ENCODE measurements around the gene EFS.

EFS gene

GRCh38 chr14:23404331-23404900, 39.4 kb upstream of the EFS start:
- H3K27ac ChIP-seq = no peak overlapping the region
- peaks cover 24% of the 10 kb centered on the region; the same call in 1 of the 2 replicates for H3K27me3 ChIP-seq (ENCODE audit: insufficient read depth, low read depth)
- no peak overlapping the region for H3K9ac ChIP-seq
- no peak for TF ChIP-seq CTCF (conservative IDR thresholded peaks at IDR 0.05; ENCODE audit: low read depth, low read length)
- no peaks in the 10 kb centered on the region for H3K79me2 ChIP-seq (ENCODE audit: insufficient read depth, low read depth)
- H3K36me3 ChIP-seq (ENCODE audit: insufficient read depth) = no peaks in the 10 kb centered on the region
- H3K4me2 ChIP-seq = no peak overlapping the region
- no peak overlapping the region for H2AFZ ChIP-seq (ENCODE audit: low read depth)
- no peaks in the 10 kb centered on the region for H4K20me1 ChIP-seq (ENCODE audit: insufficient read depth)
- H3K4me1 ChIP-seq (ENCODE audit: low read depth, poor library complexity, severe bottlenecking) = no peaks in the 10 kb centered on the region
- no peak overlapping the region for H3K4me3 ChIP-seq (IDR thresholded peaks at IDR 0.05; ENCODE audit: insufficient read depth, low read depth, low read length)

- TF ChIP-seq CTCF (conservative IDR thresholded peaks at IDR 0.05; ENCODE audit: low read depth, low read length) = no peak
- Histone ChIP-seq H4K20me1 (ENCODE audit: insufficient read depth) (no peaks in the 10 kb centered on the region), H3K4me3 (IDR thresholded peaks at IDR 0.05; ENCODE audit: insufficient read depth, low read depth, low read length) (no peak overlapping the region), H3K4me1 (ENCODE audit: low read depth, poor library complexity, severe bottlenecking) (no peaks in the 10 kb centered on the region), H3K27ac (no peak overlapping the region), H3K36me3 (ENCODE audit: insufficient read depth) (no peaks in the 10 kb centered on the region), H3K9ac (no peak overlapping the region), H2AFZ (ENCODE audit: low read depth) (no peak overlapping the region), H3K79me2 (ENCODE audit: insufficient read depth, low read depth) (no peaks in the 10 kb centered on the region), H3K27me3 (ENCODE audit: insufficient read depth, low read depth) (peaks cover 24% of the 10 kb centered on the region; the same call in 1 of the 2 replicates), H3K4me2 (no peak overlapping the region)
Measured at GRCh38 chr14:23403908-23404307, 38.9 kb upstream of the EFS start.

- TF ChIP-seq CTCF (conservative IDR thresholded peaks at IDR 0.05; ENCODE audit: low read depth, low read length) = no peak
- H2AFZ ChIP-seq (ENCODE audit: low read depth) = no peak overlapping the region
- no peak overlapping the region for H3K27ac ChIP-seq
- no peak overlapping the region for H3K4me2 ChIP-seq
- H3K4me1 ChIP-seq (ENCODE audit: low read depth, poor library complexity, severe bottlenecking) = no peaks in the 10 kb centered on the region
- H3K27me3 ChIP-seq (ENCODE audit: insufficient read depth, low read depth) = peaks cover 24% of the 10 kb centered on the region
- no peak overlapping the region for H3K4me3 ChIP-seq (IDR thresholded peaks at IDR 0.05; ENCODE audit: insufficient read depth, low read depth, low read length)
- no peak overlapping the region for H3K9ac ChIP-seq
- no peaks in the 10 kb centered on the region for H3K79me2 ChIP-seq (ENCODE audit: insufficient read depth, low read depth)
- H4K20me1 ChIP-seq (ENCODE audit: insufficient read depth) = no peaks in the 10 kb centered on the region
- H3K36me3 ChIP-seq (ENCODE audit: insufficient read depth) = no peaks in the 10 kb centered on the region
Measured at GRCh38 chr14:23403139-23403438, 38.1 kb upstream of the EFS start.

GRCh38 chr14:23402296-23403138, 37.5 kb upstream of the EFS start:
- Histone ChIP-seq H3K27ac (no peak overlapping the region), H3K27me3 (ENCODE audit: insufficient read depth, low read depth) (peaks cover 21% of the 10 kb centered on the region), H3K36me3 (ENCODE audit: insufficient read depth) (no peaks in the 10 kb centered on the region), H4K20me1 (ENCODE audit: insufficient read depth) (no peaks in the 10 kb centered on the region), H3K9ac (no peak overlapping the region), H3K4me1 (ENCODE audit: low read depth, poor library complexity, severe bottlenecking) (no peaks in the 10 kb centered on the region), H3K4me2 (no peak overlapping the region), H2AFZ (ENCODE audit: low read depth) (no peak overlapping the region), H3K4me3 (IDR thresholded peaks at IDR 0.05; ENCODE audit: insufficient read depth, low read depth, low read length) (no peak overlapping the region), H3K79me2 (ENCODE audit: insufficient read depth, low read depth) (no peaks in the 10 kb centered on the region)
- TF ChIP-seq CTCF (conservative IDR thresholded peaks at IDR 0.05; ENCODE audit: low read depth, low read length) = no peak
